Ovary (tissue), 3 donors: ENCODE data around the gene PTPRN2.

Experiments used
- CTCF ChIP-seq, 3 donors: fragments of 450-650 bp in 2 of 3; fragments of 200-600 bp in 1 of 3; IDR thresholded peaks; one replicate each; pipeline versions ENCODE4 v1.5.1 to v1.8.0; 2016 to 2022; ENCODE audit warnings: antibody characterized with exemption in 3 of 3, mild to moderate bottlenecking in 1 of 3
- POLR2A ChIP-seq: fragments of 450-650 bp; IDR thresholded peaks from one replicate; pipeline ENCODE4 v1.6.1; 2017; ENCODE audit warnings: antibody characterized with exemption, mild to moderate bottlenecking, moderate library complexity
- donor health status: DM: no; HTN: no; CAD: no.

- no peak for TF ChIP-seq CTCF (IDR thresholded peaks at IDR 0.05)
- TF ChIP-seq POLR2A: no peak
These were observed 75.6 kb downstream of the PTPRN2 start for GRCh38 chr7:158512042-158512441.
